Tibial artery (tissue), 4 donors: Measurements from ENCODE around the gene UNC13B.

Source experiments
- DNase-seq, 2 donors: peaks; one replicate each; pipeline ENCODE4 v3.0.0-alpha.2; 2019
- H3K27ac ChIP-seq, 2 donors: fragments of 200-600 bp; sonication (generic) in 1 of 2; 1 replicate in 1 of 2; 2 replicates in 1 of 2; pipeline ENCODE4 v1.5.1; 2018 to 2019; ENCODE audit warnings: mild to moderate bottlenecking in 1 of 2
- H3K27me3 ChIP-seq, 2 donors: fragments of 200-600 bp; sonication (generic) in 1 of 2; one replicate each; pipeline versions ENCODE4 v1.5.1 to v1.6.0; 2016 to 2019
- H3K36me3 ChIP-seq, 3 donors: fragments of 200-600 bp; sonication (generic) in 2 of 3; one replicate each; pipeline ENCODE4 v1.5.1; 2016 to 2019; ENCODE audit warnings: mild to moderate bottlenecking in 2 of 3
- H3K4me1 ChIP-seq, 4 donors: fragments of 200-600 bp; sonication (generic) in 2 of 4; 1 replicate in 3 of 4; 2 replicates in 1 of 4; pipeline ENCODE4 v1.5.1; 2016 to 2019
- H3K4me3 ChIP-seq, 2 donors: fragments of 200-600 bp; sonication (generic) in 1 of 2; 1 replicate in 1 of 2; 2 replicates in 1 of 2; pipeline ENCODE4 v1.5.1; 2018 to 2019; ENCODE audit warnings: mild to moderate bottlenecking in 2 of 2
- H3K9me3 ChIP-seq, 3 donors: fragments of 200-600 bp; sonication (generic) in 1 of 3; one replicate each; pipeline ENCODE4 v1.5.1; 2016 to 2019
- CTCF ChIP-seq, 2 experiments: fragments of 200-600 bp in 1 of 2; fragments of 450-650 bp in 1 of 2; IDR thresholded peaks; one replicate each; pipeline ENCODE4 v1.5.1; 2017 to 2019; ENCODE audit warnings: antibody characterized with exemption in 2 of 2, mild to moderate bottlenecking in 1 of 2, moderate library complexity in 1 of 2
- intact Hi-C: fragments of 100-400 bp; cut with DNase I; formaldehyde crosslinking; loops from one replicate; pipeline ENCODE4 v1.15.0; 2023; ENCODE audit warnings: low total_unique reads

UNC13B gene

GRCh38 chr9:35286381-35286780, 124.6 kb downstream of the UNC13B start:
- no peak for TF ChIP-seq CTCF (IDR thresholded peaks at IDR 0.05)
- Histone ChIP-seq H3K27ac (no peak overlapping the region), H3K4me3 (no peak overlapping the region), H3K27me3 (no peaks in the 10 kb centered on the region), H3K36me3 (no peaks in the 10 kb centered on the region), H3K4me1 (no peaks in the 10 kb centered on the region), H3K9me3 (no peaks in the 10 kb centered on the region)
- intact Hi-C loops, result no loop called here
- DNase-seq, result no peak

- Histone ChIP-seq H3K27ac (no peak overlapping the region), H3K36me3 (no peaks in the 10 kb centered on the region), H3K4me3 (no peak overlapping the region), H3K4me1 (no peaks in the 10 kb centered on the region), H3K27me3 (no peaks in the 10 kb centered on the region), H3K9me3 (no peaks in the 10 kb centered on the region)
- intact Hi-C loops, result no loop called here
- no peak for TF ChIP-seq CTCF (IDR thresholded peaks at IDR 0.05)
- no peak for DNase-seq
Observed at GRCh38 chr9:35287987-35288632, 126.3 kb downstream of the UNC13B start.

GRCh38 chr9:35288778-35289177, 127.0 kb downstream of the UNC13B start:
- H3K4me1 ChIP-seq, result no peaks in the 10 kb centered on the region
- intact Hi-C loops, result no loop called here
- H3K27ac ChIP-seq, result no peak overlapping the region
- no peak for DNase-seq
- H3K9me3 ChIP-seq, result no peaks in the 10 kb centered on the region
- no peak for TF ChIP-seq CTCF (IDR thresholded peaks at IDR 0.05)
- no peaks in the 10 kb centered on the region for H3K27me3 ChIP-seq
- no peaks in the 10 kb centered on the region for H3K36me3 ChIP-seq
- no peak overlapping the region for H3K4me3 ChIP-seq

GRCh38 chr9:35293376-35293964, 131.7 kb downstream of the UNC13B start:
- Histone ChIP-seq H3K27ac (no peak overlapping the region), H3K27me3 (no peaks in the 10 kb centered on the region), H3K36me3 (peaks cover 0 to 8% (median 0%) of the 10 kb centered on the region in 3 donors), H3K9me3 (no peaks in the 10 kb centered on the region), H3K4me1 (no peaks in the 10 kb centered on the region), H3K4me3 (no peak overlapping the region)
- TF ChIP-seq CTCF (IDR thresholded peaks at IDR 0.05), result no peak
- intact Hi-C loops, result no loop called here
- DNase-seq, result no peak

GRCh38 chr9:35294066-35294465, 132.3 kb downstream of the UNC13B start:
- H3K27me3 ChIP-seq, result no peaks in the 10 kb centered on the region
- intact Hi-C loops, result no loop called here

More at GRCh38 chr9:35294066-35294465, 132.3 kb downstream of the UNC13B start:
- Histone ChIP-seq H3K4me1 (no peaks in the 10 kb centered on the region), H3K9me3 (no peaks in the 10 kb centered on the region), H3K36me3 (peaks cover 0 to 8% (median 0%) of the 10 kb centered on the region in 3 donors), H3K27ac (no peak overlapping the region), H3K4me3 (no peak overlapping the region)
- DNase-seq, result no peak
- no peak for TF ChIP-seq CTCF (IDR thresholded peaks at IDR 0.05)
